RKO (cell line): Measurements from ENCODE around the gene USP10.
"Not testable (repeated sequence)": the region's sequence is repeated elsewhere in the genome, so short reads cannot be mapped to it uniquely, and the experiment has no call there.

Source experiments
- DNase-seq: peaks from one replicate; pipeline ENCODE4 v3.0.0-alpha.2; 2016; ENCODE audit warnings: low spot score

The USP10 gene

DNA sequence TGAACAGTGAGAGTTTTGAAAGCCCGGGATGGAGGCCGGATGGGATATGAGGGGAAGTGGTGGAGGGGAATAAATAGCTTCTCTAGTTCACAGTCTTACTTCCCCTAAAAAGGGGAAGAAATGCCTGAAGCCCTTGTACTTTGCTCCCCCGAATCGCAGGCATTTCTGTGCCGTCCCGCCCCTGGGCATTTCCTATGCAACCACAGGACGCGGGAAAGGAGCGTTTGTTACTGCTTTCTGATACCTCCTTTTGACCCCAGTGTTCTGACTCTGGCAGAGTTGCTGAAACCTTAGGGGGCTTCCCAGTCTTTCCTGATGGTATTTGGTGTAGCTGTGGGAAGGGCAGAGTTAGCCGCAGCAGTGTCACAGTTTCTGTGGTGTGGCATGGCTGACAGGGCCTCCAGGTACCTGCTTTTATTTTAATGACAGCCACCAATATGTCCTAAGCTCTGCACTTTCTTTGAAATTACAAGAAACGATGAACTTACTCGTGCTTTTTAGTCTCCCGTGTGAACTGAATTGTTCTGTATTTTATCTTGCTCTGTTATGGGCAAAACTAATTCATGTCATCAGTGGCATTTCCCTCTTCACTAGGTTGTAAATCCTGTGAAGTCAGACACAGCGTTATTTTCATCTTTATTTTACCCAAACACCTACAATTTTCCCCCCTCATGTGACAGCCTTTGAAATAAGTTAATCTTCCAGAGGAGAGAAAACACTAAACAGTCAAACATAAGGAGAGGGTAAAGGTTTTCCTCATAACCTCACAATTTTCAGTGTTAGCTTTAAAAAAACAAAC, 27.1 kb downstream of the USP10 start:
- no peak for DNase-seq

DNA sequence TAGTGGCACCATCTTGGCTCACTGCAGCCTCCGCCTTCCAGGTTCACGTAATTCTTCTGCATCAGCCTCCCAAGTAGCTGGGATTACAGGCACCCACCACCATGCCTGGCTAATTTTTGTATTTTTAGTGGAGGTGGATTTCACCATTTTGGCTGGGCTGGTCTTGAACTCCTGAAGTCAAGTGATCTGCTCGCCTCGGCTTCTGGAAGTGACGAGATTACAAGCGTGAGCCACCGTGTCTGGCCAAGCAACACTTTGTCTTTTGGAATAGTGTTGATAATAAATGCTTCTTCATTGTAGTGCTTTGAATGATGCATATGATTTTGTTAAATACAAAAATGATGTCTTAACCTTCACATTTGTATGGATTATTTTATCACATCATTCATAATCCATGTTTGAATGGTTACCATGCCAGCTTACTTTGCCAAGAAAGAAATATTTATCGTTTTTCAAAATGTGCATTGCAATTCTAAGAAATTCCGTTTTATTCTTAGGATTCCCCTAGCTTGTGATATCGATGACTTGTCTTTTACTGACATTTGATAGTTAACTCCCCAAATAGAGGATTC, 29.1 kb downstream of the USP10 start:
- no peak for DNase-seq

DNA sequence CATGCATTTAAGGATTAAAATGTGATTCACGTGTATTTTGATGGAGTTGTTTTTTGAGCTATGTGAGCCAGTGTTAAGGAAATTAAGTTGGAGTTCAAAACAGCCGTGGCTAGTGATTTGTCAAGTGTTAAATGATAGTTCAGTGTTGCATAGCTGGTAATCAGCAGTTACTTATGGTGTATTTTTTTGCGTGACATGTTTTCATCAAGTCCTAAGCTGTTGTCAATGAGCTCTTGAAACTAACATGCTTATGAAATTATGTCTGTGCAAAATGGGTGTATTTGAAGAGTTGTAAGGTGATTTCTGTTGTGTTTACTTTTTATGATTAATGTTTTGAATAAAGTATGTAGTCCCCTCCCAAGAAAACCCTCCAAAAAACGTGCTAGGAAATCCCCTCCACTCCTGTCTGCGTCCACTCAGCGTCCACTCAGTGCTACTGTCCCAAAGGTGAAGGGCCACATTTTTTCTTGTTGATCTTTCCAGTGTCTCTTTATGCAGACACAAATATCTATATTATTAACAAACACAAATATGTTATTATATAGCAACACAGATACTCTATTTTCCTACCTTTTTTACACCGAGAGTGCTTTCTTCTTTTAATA, 30.0 kb downstream of the USP10 start:
- DNase-seq, result no peak

DNA sequence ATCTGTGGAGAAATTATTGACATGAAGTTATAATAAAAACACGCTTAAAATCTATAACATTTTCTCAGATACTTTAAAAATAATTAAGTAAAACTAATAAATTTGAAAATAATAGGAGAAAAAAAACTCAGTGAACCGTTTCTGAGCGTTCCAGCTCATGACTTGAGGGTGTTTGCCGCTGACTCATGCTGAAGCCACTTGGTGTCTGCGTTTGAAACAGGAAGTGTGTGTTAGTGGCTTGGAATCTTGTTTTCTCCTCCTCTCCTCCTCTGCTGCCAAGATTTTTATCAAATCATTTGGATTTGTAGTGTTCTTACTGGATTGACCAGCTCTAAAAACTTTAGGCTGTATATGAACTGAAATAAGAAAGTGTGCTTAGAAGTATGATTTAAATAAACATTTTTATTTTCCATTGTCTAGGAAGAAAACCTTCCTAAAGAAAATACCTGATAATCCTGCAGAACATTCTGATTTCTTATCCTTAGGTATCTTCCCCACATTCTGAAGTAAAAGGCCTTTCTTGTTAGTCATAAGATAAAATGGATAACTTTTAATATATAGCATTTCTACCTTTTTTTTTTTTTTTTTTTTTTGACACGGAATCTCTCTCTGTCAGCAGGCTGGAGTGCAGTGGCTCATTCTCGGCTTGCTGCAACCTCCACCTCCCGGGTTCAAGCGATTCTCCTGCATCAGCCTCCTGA, 30.8 kb downstream of the USP10 start:
- DNase-seq, result peak; percentile 94

DNA sequence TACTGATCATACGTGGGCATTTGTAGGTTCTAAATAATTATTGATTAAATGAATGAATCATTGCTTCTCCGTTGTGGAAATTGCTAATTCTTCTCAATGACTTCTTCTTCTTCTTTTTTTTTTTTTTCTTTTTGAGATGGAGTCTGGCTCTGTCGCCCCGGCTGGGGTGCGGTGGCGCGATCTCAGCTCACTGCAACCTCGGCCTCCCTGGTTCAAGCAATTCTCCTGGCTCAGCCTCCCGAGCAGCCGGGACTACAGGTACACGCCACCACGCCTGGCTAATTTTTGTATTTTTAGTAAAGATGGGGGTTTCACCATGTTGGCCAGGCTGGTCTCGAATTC, 32.5 kb downstream of the USP10 start:
- DNase-seq, result not testable (repeated sequence)

DNA sequence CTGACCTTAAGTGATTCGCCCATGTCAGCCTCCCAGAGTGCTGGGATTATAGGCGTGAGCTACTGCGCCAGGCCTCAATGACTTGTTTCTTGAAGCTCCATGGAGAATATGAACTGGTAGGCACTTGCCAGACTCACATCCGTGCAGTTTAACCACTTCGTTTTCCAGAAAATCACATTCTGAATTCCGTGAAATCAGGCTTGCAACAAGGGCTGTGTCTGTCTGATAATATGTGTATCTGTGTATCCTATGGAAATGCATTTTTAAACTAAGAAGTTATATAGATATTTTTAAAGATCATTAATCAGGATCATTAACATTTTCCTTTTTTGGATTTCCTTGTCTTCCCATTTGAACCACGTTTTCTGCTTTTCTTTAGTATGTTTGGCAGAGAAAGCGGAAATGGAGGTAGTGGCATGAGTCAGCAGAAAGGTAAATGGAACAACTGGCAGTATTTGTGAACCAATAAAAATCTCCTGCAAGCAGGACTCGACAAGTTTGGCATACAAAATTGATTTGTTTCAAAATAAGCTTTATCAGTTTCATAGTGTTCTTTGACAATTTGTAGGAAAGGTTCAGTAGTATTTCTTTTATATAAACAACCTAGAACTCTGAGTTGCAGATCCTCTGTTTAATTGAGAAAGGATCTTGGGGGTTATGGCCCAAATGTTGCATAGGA, 33.0 kb downstream of the USP10 start:
- no peak for DNase-seq

DNA sequence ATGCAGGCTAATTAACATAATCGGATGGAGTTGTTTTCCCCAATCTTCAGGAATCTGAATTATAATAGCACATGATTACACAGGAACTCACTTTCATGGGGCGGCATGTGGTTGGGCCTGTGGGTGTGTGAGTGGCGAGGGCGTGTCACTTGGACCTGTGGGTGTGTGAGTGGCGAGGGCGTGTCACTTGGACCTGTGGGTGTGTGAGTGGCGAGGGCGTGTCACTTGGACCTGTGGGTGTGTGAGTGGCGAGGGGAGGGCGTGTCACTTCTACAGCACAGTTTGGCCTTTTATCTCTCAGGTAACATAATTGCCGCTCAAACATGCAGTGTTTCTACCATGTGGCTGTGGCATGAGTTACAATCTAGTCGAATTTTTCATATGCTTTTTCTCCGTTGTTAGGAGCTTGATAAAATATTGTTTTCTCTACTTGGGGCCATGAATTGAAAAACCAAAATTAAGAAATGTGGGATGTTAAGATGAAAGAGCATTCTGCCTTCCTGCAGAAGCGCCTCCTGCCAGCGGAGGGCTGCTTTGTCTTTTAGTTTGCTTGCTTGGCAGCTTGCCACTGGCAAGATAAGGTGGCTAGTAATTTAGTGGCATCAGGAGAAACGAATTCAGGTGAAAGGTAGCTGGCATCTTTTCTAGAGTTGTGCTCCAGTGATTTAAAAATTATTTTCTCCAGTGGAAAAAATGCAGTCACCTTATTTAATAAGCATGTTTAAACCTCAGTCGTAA, 36.2 kb downstream of the USP10 start:
- no peak for DNase-seq

DNA sequence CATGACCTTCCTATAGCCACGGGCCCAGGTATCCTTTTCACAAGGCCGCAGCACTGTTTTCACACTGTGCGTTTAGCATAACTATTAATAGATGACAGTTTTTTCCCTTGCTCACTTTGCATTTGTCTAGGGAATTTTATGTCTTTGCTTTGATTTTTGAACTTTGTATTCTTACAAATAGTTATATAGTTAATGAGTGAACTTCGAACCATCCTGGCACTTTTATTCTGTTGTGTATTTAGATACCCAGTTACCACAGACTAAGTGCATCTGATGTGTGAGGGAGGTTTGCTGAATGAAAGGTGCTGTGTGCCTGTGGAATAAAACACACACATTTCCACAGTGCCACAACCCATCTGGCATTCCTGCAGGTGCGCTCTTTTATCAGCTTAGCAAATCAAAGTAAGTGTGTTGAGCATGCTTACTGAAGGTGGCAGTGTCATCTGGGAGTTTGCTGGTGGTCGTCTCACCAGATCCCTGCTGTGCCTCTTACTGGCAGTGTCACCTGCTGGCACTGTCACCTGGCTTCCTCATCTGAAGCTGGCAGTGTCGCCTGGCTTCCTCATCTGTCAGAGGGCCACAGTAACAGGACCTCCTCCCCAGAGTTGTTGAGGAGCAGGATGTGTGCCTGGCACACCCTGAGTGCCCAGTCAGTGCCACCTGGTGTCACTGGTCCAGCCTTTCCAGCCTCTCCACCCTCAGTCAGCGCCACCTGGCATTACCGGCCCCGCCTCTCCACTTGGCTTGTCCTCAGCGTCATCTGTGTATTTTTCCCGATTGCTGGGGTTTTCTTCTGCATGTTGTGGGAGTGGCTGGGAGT, 37.6 kb downstream of the USP10 start:
- no peak for DNase-seq

DNA sequence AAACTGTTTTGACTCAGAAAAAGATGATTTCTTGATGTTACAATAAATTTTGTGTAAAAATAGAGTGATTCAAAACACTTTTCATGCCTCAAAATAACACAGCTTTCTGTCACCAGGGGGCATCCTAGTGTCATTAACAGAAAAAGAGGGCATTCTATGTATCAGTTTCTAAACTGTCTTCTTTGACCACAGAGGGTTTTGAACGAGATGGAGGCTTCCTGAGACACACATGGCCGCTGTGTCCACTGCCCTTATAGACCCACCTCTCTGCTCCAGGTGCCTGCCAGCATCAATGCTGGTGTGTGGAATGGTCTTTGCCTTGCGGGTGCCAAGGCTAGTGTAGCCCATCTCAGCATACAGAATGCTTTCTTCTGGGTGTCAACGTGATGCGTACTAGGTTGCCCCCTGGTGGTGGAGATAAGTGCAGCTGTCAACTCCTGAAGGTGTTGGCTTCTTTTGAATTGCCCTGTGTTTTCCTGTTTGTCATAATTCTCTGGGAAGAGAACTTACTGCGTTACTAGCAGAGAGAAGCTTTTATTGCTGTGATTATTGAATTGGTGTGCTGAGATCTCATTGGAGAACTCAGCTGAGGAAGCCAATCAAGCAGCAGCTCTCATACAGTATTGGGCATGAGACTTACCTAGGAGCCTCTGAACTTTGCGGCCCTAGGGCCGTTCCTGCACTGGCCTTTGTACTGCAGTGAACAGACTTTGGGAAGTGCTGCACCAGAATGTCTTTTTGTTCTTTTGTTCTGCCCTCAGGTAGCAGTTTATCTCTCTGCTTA, 38.6 kb downstream of the USP10 start:
- peak; percentile 81 for DNase-seq

DNA sequence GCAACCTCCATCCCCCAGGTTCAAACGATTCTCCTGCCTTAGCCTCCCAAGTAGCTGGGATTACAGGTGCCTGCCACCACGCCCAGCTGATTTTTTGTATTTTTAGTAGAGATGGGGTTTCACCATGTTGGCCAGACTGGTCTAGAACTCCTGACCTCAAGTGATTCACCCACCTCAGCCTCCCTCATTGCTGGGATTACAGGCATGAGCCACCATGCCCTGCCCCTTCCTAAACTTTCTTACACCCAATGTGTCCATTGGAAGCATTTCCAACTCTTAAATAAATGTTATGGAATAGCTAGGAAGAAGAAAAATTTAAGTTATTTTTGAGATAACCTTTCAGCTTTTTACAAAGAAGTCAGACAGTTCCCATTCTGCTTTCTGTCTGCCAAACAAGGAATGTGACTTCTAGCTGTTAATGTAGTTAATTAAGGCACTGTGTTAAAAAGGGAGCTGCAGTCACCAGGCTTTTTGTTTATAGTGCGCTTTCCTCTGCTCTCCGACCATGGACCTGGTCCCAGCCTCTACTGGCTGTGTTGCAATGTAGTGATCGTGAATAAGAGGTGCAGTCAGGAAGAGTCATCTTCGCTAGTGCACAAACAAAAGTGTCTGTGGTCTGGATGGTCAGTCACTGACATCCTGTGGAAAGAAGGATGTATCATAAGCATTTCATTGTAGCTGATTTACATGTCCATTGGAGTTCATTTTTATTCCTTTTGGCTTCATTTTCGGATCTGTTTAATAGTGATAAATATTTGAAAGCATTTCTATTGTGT, 39.7 kb downstream of the USP10 start:
- DNase-seq, result peak; percentile 43

DNA sequence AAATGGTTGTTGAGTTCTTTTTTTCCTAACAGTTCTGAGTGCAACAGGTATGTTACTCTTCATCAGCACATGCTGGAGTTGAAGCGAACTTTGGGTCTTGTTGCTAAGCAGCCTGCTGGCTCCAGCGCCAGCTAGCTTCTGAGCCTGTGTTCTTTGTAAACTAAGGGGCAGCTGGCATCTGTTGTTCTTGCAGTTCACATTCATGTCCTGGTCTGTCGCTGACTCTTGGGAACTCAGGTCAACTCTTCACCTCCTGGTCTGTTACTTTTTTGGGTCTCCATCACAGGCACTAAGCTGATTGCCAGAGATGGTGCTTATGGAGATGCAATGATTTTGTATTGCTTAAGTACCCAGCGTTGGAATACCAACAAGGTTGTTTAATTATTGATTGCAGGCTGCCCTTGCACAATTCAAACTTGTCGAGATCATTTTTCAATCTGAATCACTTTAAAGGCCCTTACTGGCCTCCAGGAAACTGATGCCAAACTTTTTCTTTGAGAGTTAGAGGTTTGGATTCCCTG, 40.9 kb downstream of the USP10 start:
- no peak for DNase-seq

DNA sequence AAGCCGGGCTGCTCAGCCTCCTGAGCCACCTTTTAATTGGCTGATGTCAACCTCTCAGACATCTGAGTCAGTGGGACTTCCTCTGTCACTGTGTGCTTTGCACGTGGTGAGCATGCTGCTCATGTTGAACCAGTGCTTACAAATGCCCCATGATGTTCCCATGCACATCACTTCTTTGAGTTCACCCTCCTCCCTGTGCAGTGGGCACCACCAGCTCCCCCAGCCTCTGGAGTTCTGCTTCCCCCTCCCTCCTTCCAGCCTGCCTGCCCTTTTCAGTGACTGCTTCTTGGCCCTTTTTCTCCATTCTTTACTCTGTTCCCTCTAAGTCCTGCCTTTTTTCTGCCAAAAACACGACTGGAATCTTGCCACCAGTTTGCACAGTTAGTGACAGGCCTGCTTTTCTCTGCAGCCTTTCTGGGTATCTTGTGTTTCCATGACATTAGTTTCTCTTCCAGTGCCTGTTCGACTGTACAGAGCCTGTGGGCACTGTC, 41.6 kb downstream of the USP10 start:
- DNase-seq, result peak; percentile 71

DNA sequence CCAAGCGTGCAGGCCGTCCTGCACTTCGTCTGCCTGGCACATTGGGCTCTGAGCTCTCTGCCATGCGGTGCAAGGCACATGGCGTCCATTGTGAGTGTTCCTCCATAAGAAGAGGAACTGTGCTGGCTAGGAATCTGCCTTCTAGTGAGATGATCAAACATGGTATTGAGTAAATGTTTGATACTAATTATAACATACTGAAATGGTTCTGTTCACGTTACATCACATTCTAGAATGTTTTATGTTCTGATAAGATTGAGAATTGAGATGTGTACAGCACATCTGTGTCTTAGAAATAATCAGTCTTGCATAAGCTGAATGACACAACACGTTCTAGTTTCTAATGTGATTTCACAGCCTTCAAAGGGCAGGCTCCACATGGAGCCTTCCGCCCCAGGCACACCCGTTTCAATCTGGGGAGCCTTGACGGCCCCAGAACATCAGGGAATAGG, 42.9 kb downstream of the USP10 start:
- DNase-seq, result no peak

DNA sequence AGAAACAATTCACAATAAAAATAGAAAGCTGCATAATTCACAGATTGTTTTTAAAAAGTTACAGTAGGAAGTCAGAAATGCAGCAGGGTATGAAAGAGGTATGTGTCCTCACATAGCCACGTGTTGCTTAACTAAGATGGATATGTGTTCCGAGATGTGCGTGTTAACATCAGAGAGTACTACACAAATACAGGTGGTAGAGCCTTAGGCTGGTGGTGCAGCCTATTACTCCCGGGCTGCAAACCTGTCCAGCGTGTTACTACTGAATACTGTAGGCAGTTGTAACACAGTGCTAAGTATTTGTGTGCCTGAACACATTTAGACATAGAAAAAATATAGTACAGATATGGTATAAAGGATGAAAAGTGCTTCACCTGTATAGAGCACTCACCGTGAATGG, 46.4 kb downstream of the USP10 start:
- DNase-seq, result no peak

DNA sequence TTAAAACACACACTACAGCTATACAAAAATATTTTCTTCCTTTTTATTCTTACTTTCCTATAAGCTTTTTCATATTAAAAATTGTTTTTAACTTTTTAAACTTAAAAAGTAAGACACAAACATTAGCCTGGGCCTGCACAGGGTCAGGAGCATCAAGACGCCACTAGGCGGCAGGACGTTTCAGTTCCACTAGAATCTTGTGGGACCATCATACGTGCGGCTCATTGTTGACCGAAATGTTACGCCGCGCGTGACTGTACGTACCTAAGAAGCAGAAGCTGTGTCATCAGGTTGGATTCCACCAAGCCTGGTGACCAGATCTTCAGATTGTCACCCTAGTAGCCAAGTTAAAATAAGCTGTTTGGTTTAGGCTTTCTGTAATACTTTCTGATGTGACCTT, 47.1 kb downstream of the USP10 start:
- no peak for DNase-seq

DNA sequence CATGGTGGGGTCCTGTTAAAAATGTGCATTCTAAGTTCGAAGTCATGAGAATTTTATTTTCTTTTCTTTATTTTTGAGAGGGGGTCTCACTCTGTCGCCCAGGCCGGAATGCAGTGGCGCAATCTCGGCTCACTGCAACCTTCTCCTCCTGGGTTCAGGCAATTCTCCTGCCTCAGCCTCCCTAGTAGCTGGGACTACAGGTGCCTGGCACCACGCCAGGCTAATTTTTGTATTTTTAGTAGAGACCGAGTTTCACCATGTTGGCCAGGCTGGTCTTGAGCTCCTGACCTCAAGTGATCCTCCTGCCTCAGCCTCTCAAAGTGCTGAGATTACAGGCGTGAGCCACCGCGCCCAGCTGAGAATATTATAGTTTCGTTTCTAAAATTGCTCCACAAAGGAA, 48.4 kb downstream of the USP10 start:
- DNase-seq, result not testable (repeated sequence)

DNA sequence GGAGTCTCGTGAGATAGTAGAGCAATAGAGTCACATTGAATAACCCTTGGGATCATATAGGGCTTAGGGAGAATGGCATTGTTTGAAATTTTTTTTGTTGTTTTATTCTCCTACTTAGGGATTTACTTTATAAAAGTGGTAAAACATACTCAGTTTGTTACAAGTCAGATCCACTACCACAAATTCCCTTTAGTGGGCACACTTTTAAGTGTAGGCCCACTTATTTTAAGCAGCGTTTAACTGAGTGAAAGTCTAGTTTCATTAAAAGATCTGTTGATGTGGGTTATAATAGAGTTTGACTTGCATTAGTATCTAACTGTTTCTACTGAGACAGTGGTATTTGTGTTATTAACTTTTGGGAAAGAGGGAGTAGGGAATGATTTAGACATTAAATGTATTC, 49.3 kb downstream of the USP10 start:
- DNase-seq, result no peak

DNA sequence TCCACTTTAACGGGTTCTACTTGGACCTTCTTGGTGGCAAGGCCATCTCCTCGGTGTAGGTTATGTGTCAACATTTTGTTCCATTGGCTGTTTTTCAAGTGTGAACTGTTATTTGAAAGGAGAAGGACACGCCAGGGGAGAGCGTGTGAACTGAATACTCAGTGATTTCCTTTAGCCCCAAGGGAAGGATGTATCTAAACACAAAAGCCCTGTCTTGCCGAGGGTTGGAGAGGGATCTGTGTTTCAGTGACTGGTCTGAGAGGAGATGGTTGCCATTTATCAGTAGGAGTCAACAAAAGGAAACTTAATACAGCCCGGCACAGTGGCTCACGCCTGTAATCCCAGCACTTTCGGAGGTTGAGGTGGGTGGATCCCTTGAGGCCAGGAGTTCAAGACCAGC, 50.0 kb downstream of the USP10 start:
- no peak for DNase-seq

DNA sequence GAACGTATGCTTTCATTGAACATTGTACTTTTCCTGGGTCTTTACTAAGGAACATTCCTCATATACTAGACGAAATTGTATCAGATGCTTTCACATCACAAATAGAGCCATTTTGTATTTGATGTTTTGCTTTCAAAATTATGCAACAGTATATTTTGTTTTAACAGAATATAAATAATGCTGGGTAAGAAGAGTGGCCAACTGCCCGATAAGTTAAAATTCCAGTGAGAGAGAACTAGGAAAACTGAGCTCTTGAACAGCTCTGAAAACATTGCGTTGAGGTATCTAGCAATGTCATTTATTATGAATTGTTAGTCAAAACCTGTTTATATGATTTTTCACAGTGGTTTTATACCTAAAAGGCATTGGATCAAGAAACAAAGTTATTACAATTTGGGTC, 50.8 kb downstream of the USP10 start:
- DNase-seq, result no peak
